Naive thymus-derived CD4-positive, alpha-beta T cell (primary cell): ENCODE measurements around the gene OGFR. TPM values are rescaled to one million over a fixed set of nuclear protein-coding genes. Genes with fewer than 3 reads are reported as not detected.

ENCODE experiments used
- ATAC-seq: fragments of 150-1000 bp; cut with Tn5 transposase; 2 replicates; pipeline ENCODE4 v1.10.0; 2021; ENCODE audit warnings: mild to moderate bottlenecking, moderate library complexity
- CTCF ChIA-PET: fragments of 350-600 bp; sonication (Branson Sonifier 250); formaldehyde crosslinking; loops from one replicate; lab custom pipeline; 2021; ENCODE audit warnings: antibody characterized with exemption; lab: Charles Lee
- POLR2A ChIA-PET: fragments of 350-600 bp; sonication (Branson Sonifier 250); formaldehyde crosslinking; loops from one replicate; lab custom pipeline; 2021; ENCODE audit warnings: antibody characterized with exemption, inconsistent platforms; lab: Charles Lee
- DNase-seq, 9 donors: peaks; one replicate each; pipeline versions ENCODE4 v3.0.0 to v3.0.0-alpha.2; 2020 to 2022; ENCODE audit warnings: mixed read lengths in 1 of 9
- H3K27ac ChIP-seq: one replicate; pipeline ENCODE4 v1.7.0; 2013; ENCODE audit warnings: mild to moderate bottlenecking, low read depth, low read length, moderate library complexity
- H3K27me3 ChIP-seq, 2 donors: one replicate each; pipeline ENCODE4 v1.7.0; 2013; ENCODE audit warnings: low read length in 2 of 2, mild to moderate bottlenecking in 2 of 2, moderate library complexity in 2 of 2; ENCODE audit not compliant: control insufficient read depth in 2 of 2, insufficient read depth in 2 of 2
- H3K36me3 ChIP-seq, 3 experiments: 1 replicate in 2 of 3; 2 replicates in 1 of 3; pipeline ENCODE4 v1.7.0; 2013; ENCODE audit warnings: low read length in 3 of 3, mild to moderate bottlenecking in 3 of 3, moderate library complexity in 1 of 3; ENCODE audit not compliant: insufficient read depth in 3 of 3, control insufficient read depth in 2 of 3
- H3K4me1 ChIP-seq, 2 donors: one replicate each; pipeline ENCODE4 v1.7.0; 2013; ENCODE audit warnings: low read length in 2 of 2, mild to moderate bottlenecking in 2 of 2, moderate library complexity in 1 of 2; ENCODE audit not compliant: control insufficient read depth in 2 of 2, insufficient read depth in 2 of 2
- H3K4me3 ChIP-seq: 2 replicates; pipeline ENCODE4 v1.7.0; 2013; ENCODE audit warnings: mild to moderate bottlenecking, low read length
- H3K9me3 ChIP-seq, 3 experiments: 1 replicate in 2 of 3; 2 replicates in 1 of 3; pipeline ENCODE4 v1.7.0; 2013; ENCODE audit warnings: low read length in 3 of 3; ENCODE audit not compliant: control insufficient read depth in 2 of 3
- H3K27ac Mint-ChIP-seq, 9 donors: one replicate each; pipeline ENCODE4 v1.8.0; 2020 to 2022; ENCODE audit warnings: mixed read lengths in 9 of 9, mild to moderate bottlenecking in 8 of 9, moderate library complexity in 5 of 9, inconsistent platforms in 2 of 9
- H3K27me3 Mint-ChIP-seq, 5 donors: one replicate each; pipeline ENCODE4 v1.8.0; 2021 to 2022; ENCODE audit warnings: mixed read lengths in 5 of 5, mild to moderate bottlenecking in 1 of 5
- H3K36me3 Mint-ChIP-seq, 5 donors: one replicate each; pipeline ENCODE4 v1.8.0; 2020 to 2022; ENCODE audit warnings: mixed read lengths in 5 of 5, mild to moderate bottlenecking in 3 of 5, inconsistent platforms in 1 of 5
- H3K4me1 Mint-ChIP-seq, 7 donors: one replicate each; pipeline ENCODE4 v1.8.0; 2020 to 2022; ENCODE audit warnings: mixed read lengths in 7 of 7, mild to moderate bottlenecking in 3 of 7, inconsistent platforms in 1 of 7
- H3K4me3 Mint-ChIP-seq, 10 donors: one replicate each; pipeline ENCODE4 v1.8.0; 2020 to 2022; ENCODE audit warnings: mild to moderate bottlenecking in 10 of 10, mixed read lengths in 10 of 10, moderate library complexity in 6 of 10, inconsistent platforms in 2 of 10
- H3K9me3 Mint-ChIP-seq, 11 donors: one replicate each; pipeline ENCODE4 v1.8.0; 2020 to 2022; ENCODE audit warnings: mixed read lengths in 11 of 11, mild to moderate bottlenecking in 4 of 11, inconsistent platforms in 1 of 11, moderate library complexity in 1 of 11
- intact Hi-C, 2 donors: fragments of 100-400 bp; cut with micrococcal nuclease; formaldehyde crosslinking; loops; one replicate each; pipeline ENCODE4 v1.15.1; 2023
- polyA plus RNA-seq, 2 donors: library from polyadenylated mRNA; unstranded; fragments of 300-500 nt; fragmentation: Illumina TruSeq; gene quantifications; one replicate each; pipeline ENCODE4 v1.2.3, GENCODE V29; 2021
- total RNA-seq, 6 experiments: library from RNA in 5 of 6; stranded (reverse) in 5 of 6; gene quantifications; 1 replicate in 5 of 6; 2 replicates in 1 of 6; pipeline ENCODE4 v1.2.3 and lab custom pipeline; 2021 to 2026

Gene OGFR
- total and polyA plus RNA-seq, 7 experiments from 2014 or later, result 34.5 to 82.7 (median 69.6) TPM

GRCh38 chr20:62821726-62822210 is 17.1 kb downstream of the OGFR start:
- ATAC-seq, result no peak
- POLR2A ChIA-PET, result no interaction called here
- Histone ChIP-seq H3K36me3 (no peaks in the 10 kb centered on the region), H3K27me3 (peaks cover 0 to 17% of the 10 kb centered on the region in 2 donors), H3K9me3 (no peaks in the 10 kb centered on the region), H3K27ac (no peak overlapping the region), H3K4me3 (no peak overlapping the region), H3K4me1 (peaks cover 3 to 8% of the 10 kb centered on the region in 2 donors)
- Mint-ChIP-seq H3K4me1 (peaks cover 0 to 6% (median 2%) of the 10 kb centered on the region in 7 donors), H3K27ac (no peak overlapping the region), H3K36me3 (no peaks in the 10 kb centered on the region), H3K4me3 (no peak overlapping the region), H3K9me3 (no peaks in the 10 kb centered on the region), H3K27me3 (peaks cover 0 to 16% (median 4%) of the 10 kb centered on the region in 5 donors)
- intact Hi-C loops, result loop anchor here in 1 of 2 donors (5.0 kb wide), 1 partner anchor 186 kb away; the partner anchor contains the start of gene BHLHE23
- no peak for DNase-seq
- CTCF ChIA-PET, result interaction anchor here (1.4 kb wide), 1 partner anchor 187 kb away, joined by 4 read pairs; no protein-coding TSS in a partner anchor

GRCh38 chr20:62822239-62822787 is 17.7 kb downstream of the OGFR start:
- DNase-seq (no peak), ATAC-seq (no peak)
- Histone ChIP-seq H3K4me1 (peaks cover 3 to 8% of the 10 kb centered on the region in 2 donors), H3K36me3 (no peaks in the 10 kb centered on the region), H3K27ac (no peak overlapping the region), H3K27me3 (peaks cover 0 to 15% of the 10 kb centered on the region in 2 donors), H3K9me3 (no peaks in the 10 kb centered on the region), H3K4me3 (no peak overlapping the region)
- Mint-ChIP-seq H3K27me3 (peaks cover 0 to 16% (median 4%) of the 10 kb centered on the region in 5 donors), H3K36me3 (no peaks in the 10 kb centered on the region), H3K4me3 (no peak overlapping the region), H3K27ac (no peak overlapping the region), H3K4me1 (peaks cover 0 to 6% (median 2%) of the 10 kb centered on the region in 7 donors), H3K9me3 (no peaks in the 10 kb centered on the region)
- intact Hi-C loops, result loop anchor here in 1 of 2 donors (5.0 kb wide), 1 partner anchor 185 kb away; the partner anchor contains the start of gene BHLHE23
- ChIA-PET POLR2A (interaction anchor here (0.8 kb wide), 1 partner anchor 27 kb away, joined by 3 read pairs; no protein-coding TSS in a partner anchor), CTCF (interaction anchor here (1.4 kb wide), 1 partner anchor 186 kb away, joined by 4 read pairs; no protein-coding TSS in a partner anchor)

- no peaks in the 10 kb centered on the region for H3K9me3 Mint-ChIP-seq
- H3K27ac Mint-ChIP-seq, result peak overlapping the region in 2 of 9 donors; percentile 13 to 22
- Histone ChIP-seq H3K9me3 (no peaks in the 10 kb centered on the region), H3K4me1 (peaks cover 3 to 8% of the 10 kb centered on the region in 2 donors), H3K27me3 (peaks cover 0 to 8% of the 10 kb centered on the region in 2 donors), H3K36me3 (no peaks in the 10 kb centered on the region), H3K27ac (no peak overlapping the region), H3K4me3 (no peak overlapping the region)
- ATAC-seq, result peak; percentile 49
- no peaks in the 10 kb centered on the region for H3K36me3 Mint-ChIP-seq
- peaks cover 0 to 11% (median 4%) of the 10 kb centered on the region in 5 donors for H3K27me3 Mint-ChIP-seq
- POLR2A ChIA-PET, result interaction anchor here (0.8 kb wide), 1 partner anchor 28 kb away, joined by 3 read pairs; no protein-coding TSS in a partner anchor
- intact Hi-C loops, result loop anchor here in 1 of 2 donors (5.0 kb wide), 1 partner anchor 184 kb away; the partner anchor contains the start of gene BHLHE23
- peaks cover 0 to 6% (median 2%) of the 10 kb centered on the region in 7 donors for H3K4me1 Mint-ChIP-seq
- CTCF ChIA-PET, result interaction anchor here (1.4 kb wide), 1 partner anchor 186 kb away, joined by 4 read pairs; no protein-coding TSS in a partner anchor
- DNase-seq, result no peak
- peak overlapping the region in 3 of 10 donors; percentile 16 to 63 (median 41) for H3K4me3 Mint-ChIP-seq
Observed at GRCh38 chr20:62822788-62823651, 18.4 kb downstream of the OGFR start.

- no peaks in the 10 kb centered on the region for H3K36me3 Mint-ChIP-seq
Observed at GRCh38 chr20:62823688-62824475, 19.2 kb downstream of the OGFR start.

GRCh38 chr20:62824476-62825332 is 20.1 kb downstream of the OGFR start:
- POLR2A ChIA-PET, result interaction anchor here (1.3 kb wide), 1 partner anchor 37 kb away, joined by 3 read pairs; the partner anchor contains the start of gene TCFL5

More at GRCh38 chr20:62823688-62824475, 19.2 kb downstream of the OGFR start:
- Mint-ChIP-seq H3K27ac (no peak overlapping the region), H3K9me3 (no peaks in the 10 kb centered on the region), H3K4me3 (peak overlapping the region in 1 of 10 donors; percentile 53), H3K4me1 (peaks cover 0 to 6% (median 2%) of the 10 kb centered on the region in 7 donors), H3K27me3 (peaks cover 0 to 9% (median 0%) of the 10 kb centered on the region in 5 donors)
- CTCF ChIA-PET, result no interaction called here
- POLR2A ChIA-PET, result interaction anchor here (1.3 kb wide), 1 partner anchor 37 kb away, joined by 3 read pairs; the partner anchor contains the start of gene TCFL5
- Histone ChIP-seq H3K27ac (no peak overlapping the region), H3K4me1 (peaks cover 3 to 8% of the 10 kb centered on the region in 2 donors), H3K36me3 (no peaks in the 10 kb centered on the region), H3K27me3 (peaks cover 0 to under 1% of the 10 kb centered on the region in 2 donors), H3K9me3 (no peaks in the 10 kb centered on the region), H3K4me3 (no peak overlapping the region)
- ATAC-seq, result no peak
- intact Hi-C loops, result loop anchor here in 1 of 2 donors (5.0 kb wide), 1 partner anchor 183 kb away; the partner anchor contains the start of gene BHLHE23
- DNase-seq, result no peak

More at GRCh38 chr20:62824476-62825332, 20.1 kb downstream of the OGFR start:
- CTCF ChIA-PET, result no interaction called here
- ATAC-seq (peak; percentile 68), DNase-seq (peak in 8 of 9 donors; percentile 32 to 59 (median 48))
- Histone ChIP-seq H3K4me3 (peak overlapping the region; percentile 27), H3K27me3 (no peaks in the 10 kb centered on the region), H3K9me3 (no peaks in the 10 kb centered on the region), H3K36me3 (no peaks in the 10 kb centered on the region), H3K27ac (peak overlapping the region; percentile 50), H3K4me1 (peaks cover 3 to 8% of the 10 kb centered on the region in 2 donors)
- intact Hi-C loops, result loop anchor here in 1 of 2 donors (1.0 to 5.0 kb wide), 2 partner anchors 38 to 183 kb away; partner anchors contain the start of gene BHLHE23
- Mint-ChIP-seq H3K9me3 (no peaks in the 10 kb centered on the region), H3K27me3 (peaks cover 0 to 8% (median 0%) of the 10 kb centered on the region in 5 donors), H3K4me3 (peak overlapping the region in 7 of 10 donors; percentile 30 to 69 (median 57)), H3K4me1 (peaks cover 0 to 6% (median 2%) of the 10 kb centered on the region in 7 donors), H3K36me3 (no peaks in the 10 kb centered on the region), H3K27ac (peak overlapping the region in 1 of 9 donors; percentile 28)
